Suprapubic skin (tissue), 3 donors: ENCODE data around the gene ID1.

ENCODE experiments used
- EP300 ChIP-seq: sonication (generic); formaldehyde crosslinking; IDR thresholded peaks from one replicate; pipeline ENCODE4 v1.6.1; 2017; ENCODE audit warnings: antibody characterized with exemption
- POLR2A ChIP-seq, 2 donors: fragments of 450-650 bp; IDR thresholded peaks; one replicate each; pipeline ENCODE4 v1.6.1; 2017; ENCODE audit warnings: antibody characterized with exemption in 2 of 2, mild to moderate bottlenecking in 2 of 2, moderate library complexity in 2 of 2
- TF ChIP-seq, protein P1 (sequence below), 2 donors: fragments of 200-600 bp in 1 of 2; fragments of 450-650 bp in 1 of 2; sonication (generic) in 1 of 2; IDR thresholded peaks; one replicate each; pipeline ENCODE4 v1.5.1; 2016 to 2019; ENCODE audit warnings: antibody characterized with exemption in 2 of 2, mild to moderate bottlenecking in 1 of 2, moderate library complexity in 1 of 2

DNA sequence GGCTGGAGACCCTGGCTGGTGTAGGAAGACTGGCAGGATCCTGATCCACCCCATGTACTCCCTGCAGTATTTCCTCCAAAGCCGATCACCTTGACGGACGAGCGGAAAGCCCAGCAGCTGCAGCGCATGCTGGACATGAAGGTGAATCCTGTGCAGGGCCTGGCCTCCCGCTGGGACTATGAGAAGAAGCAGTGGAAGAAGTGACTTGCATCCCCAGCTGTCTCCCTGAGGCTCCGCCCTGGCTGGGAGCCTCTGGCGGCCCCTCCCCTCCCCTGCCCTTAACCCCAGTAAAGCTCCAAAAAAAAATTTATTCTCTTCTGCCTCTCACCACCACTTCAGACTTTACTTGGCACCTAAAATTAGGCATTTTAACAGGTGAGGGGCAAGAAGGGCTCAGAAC lies 39.6 kb downstream of the ID1 start:
- TF ChIP-seq POLR2A (IDR thresholded peaks at IDR 0.05): no peak
- TF ChIP-seq, protein P1, sequence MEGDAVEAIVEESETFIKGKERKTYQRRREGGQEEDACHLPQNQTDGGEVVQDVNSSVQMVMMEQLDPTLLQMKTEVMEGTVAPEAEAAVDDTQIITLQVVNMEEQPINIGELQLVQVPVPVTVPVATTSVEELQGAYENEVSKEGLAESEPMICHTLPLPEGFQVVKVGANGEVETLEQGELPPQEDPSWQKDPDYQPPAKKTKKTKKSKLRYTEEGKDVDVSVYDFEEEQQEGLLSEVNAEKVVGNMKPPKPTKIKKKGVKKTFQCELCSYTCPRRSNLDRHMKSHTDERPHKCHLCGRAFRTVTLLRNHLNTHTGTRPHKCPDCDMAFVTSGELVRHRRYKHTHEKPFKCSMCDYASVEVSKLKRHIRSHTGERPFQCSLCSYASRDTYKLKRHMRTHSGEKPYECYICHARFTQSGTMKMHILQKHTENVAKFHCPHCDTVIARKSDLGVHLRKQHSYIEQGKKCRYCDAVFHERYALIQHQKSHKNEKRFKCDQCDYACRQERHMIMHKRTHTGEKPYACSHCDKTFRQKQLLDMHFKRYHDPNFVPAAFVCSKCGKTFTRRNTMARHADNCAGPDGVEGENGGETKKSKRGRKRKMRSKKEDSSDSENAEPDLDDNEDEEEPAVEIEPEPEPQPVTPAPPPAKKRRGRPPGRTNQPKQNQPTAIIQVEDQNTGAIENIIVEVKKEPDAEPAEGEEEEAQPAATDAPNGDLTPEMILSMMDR (IDR thresholded peaks at IDR 0.05): no peak
- no peak for TF ChIP-seq EP300
